H9 (cell line): Measurements from ENCODE around the gene CTH. TPM values are rescaled to one million over a fixed set of nuclear protein-coding genes. Genes with fewer than 3 reads are reported as not detected.

Experiments used
- DNase-seq: peaks from one replicate; pipeline ENCODE4 v3.0.0-alpha.2; 2017
- H2AFZ ChIP-seq: one replicate; pipeline ENCODE4 v1.6.1; 2013; ENCODE audit warnings: mild to moderate bottlenecking, low read length, control low read depth, moderate library complexity
- H2AK5ac ChIP-seq: 2 replicates; pipeline ENCODE4 v1.6.1; 2013; ENCODE audit warnings: low read length, control low read depth, mixed read lengths; ENCODE audit not compliant: insufficient read length
- H2BK120ac ChIP-seq: one replicate; pipeline ENCODE4 v1.6.1; 2013; ENCODE audit warnings: low read depth, mild to moderate bottlenecking, low read length, control low read depth, inconsistent platforms; ENCODE audit not compliant: poor library complexity, severe bottlenecking
- H2BK12ac ChIP-seq: 2 replicates; pipeline ENCODE4 v1.6.1; 2013; ENCODE audit warnings: low read length, control low read depth, mixed read lengths, low read depth; ENCODE audit not compliant: insufficient read length
- H2BK15ac ChIP-seq: 2 replicates; pipeline ENCODE4 v1.6.1; 2013; ENCODE audit warnings: low read depth, low read length, control low read depth
- H2BK20ac ChIP-seq: one replicate; pipeline ENCODE4 v1.6.1; 2013; ENCODE audit warnings: low read depth, mild to moderate bottlenecking, low read length, control low read depth, inconsistent platforms; ENCODE audit not compliant: poor library complexity, severe bottlenecking
- H2BK5ac ChIP-seq: 2 replicates; pipeline ENCODE4 v1.6.1; 2013; ENCODE audit warnings: low read length, control low read depth, mixed read lengths; ENCODE audit not compliant: insufficient read length
- H3K14ac ChIP-seq: 2 replicates; pipeline ENCODE4 v1.6.1; 2013; ENCODE audit warnings: low read length, control low read depth; ENCODE audit not compliant: insufficient read depth
- H3K18ac ChIP-seq: 2 replicates; pipeline ENCODE4 v1.6.1; 2013; ENCODE audit warnings: low read depth, mild to moderate bottlenecking, mixed read lengths, low read length, control low read depth; ENCODE audit not compliant: insufficient read length
- H3K23ac ChIP-seq: 2 replicates; pipeline ENCODE4 v1.6.1; 2013; ENCODE audit warnings: low read length, control low read depth, mixed read lengths, low read depth; ENCODE audit not compliant: insufficient read length
- H3K23me2 ChIP-seq: 2 replicates; pipeline ENCODE4 v1.6.1; 2013; ENCODE audit warnings: low read depth, mild to moderate bottlenecking, mixed read lengths, low read length, control low read depth; ENCODE audit not compliant: insufficient read length, poor library complexity, severe bottlenecking
- H3K27ac ChIP-seq: 2 replicates; pipeline ENCODE4 v1.5.1; 2013; ENCODE audit warnings: low read length, control low read depth, mixed read lengths, low read depth; ENCODE audit not compliant: insufficient read length
- H3K27me3 ChIP-seq: 2 replicates; pipeline ENCODE4 v1.6.1; 2013; ENCODE audit warnings: low read length, control low read depth, inconsistent platforms; ENCODE audit not compliant: insufficient read depth
- H3K4ac ChIP-seq: 2 replicates; pipeline ENCODE4 v1.6.1; 2013; ENCODE audit warnings: low read depth, mild to moderate bottlenecking, control low read depth, inconsistent platforms, low read length, moderate library complexity
- H3K4me1 ChIP-seq: 2 replicates; pipeline ENCODE4 v1.6.1; 2013; ENCODE audit warnings: low read length, control low read depth, inconsistent platforms; ENCODE audit not compliant: insufficient read depth
- H3K4me2 ChIP-seq: 2 replicates; pipeline ENCODE4 v1.6.1; 2013; ENCODE audit warnings: low read length, control low read depth, mixed read lengths; ENCODE audit not compliant: insufficient read length, insufficient read depth
- H3K56ac ChIP-seq: 2 replicates; pipeline ENCODE4 v1.6.1; 2013; ENCODE audit warnings: low read depth, mild to moderate bottlenecking, mixed read lengths, low read length, control low read depth; ENCODE audit not compliant: insufficient read length
- H3K79me1 ChIP-seq: 2 replicates; pipeline ENCODE4 v1.6.1; 2013; ENCODE audit warnings: low read depth, mild to moderate bottlenecking, moderate library complexity, low read length, control low read depth, inconsistent platforms; ENCODE audit not compliant: insufficient read depth, poor library complexity, severe bottlenecking
- H3K79me2 ChIP-seq: 2 replicates; pipeline ENCODE4 v1.6.1; 2013; ENCODE audit warnings: low read length, control low read depth, inconsistent platforms; ENCODE audit not compliant: insufficient read depth
- H3K9ac ChIP-seq: 2 replicates; pipeline ENCODE4 v1.6.1; 2013; ENCODE audit warnings: low read length, control low read depth, mixed read lengths; ENCODE audit not compliant: insufficient read length; ENCODE audit errors: extremely low read depth
- H3K9me3 ChIP-seq: one replicate; pipeline ENCODE4 v1.6.1; 2013; ENCODE audit warnings: low read depth, low read length, inconsistent platforms; ENCODE audit not compliant: control insufficient read depth
- H3T11ph ChIP-seq: one replicate; pipeline ENCODE4 v1.6.1; 2013; ENCODE audit warnings: mild to moderate bottlenecking, low read length, control low read depth, inconsistent platforms
- H4K20me1 ChIP-seq: one replicate; pipeline ENCODE4 v1.6.1; 2013; ENCODE audit not compliant: control insufficient read depth, insufficient read length, insufficient read depth
- H4K5ac ChIP-seq: 2 replicates; pipeline ENCODE4 v1.6.1; 2013; ENCODE audit warnings: low read depth, mild to moderate bottlenecking, mixed read lengths, low read length, control low read depth; ENCODE audit not compliant: insufficient read length
- H4K8ac ChIP-seq: replicated peaks from 2 replicates; pipeline ENCODE4 v1.6.1; 2013; ENCODE audit warnings: low read length, control low read depth, mixed read lengths, low read depth; ENCODE audit not compliant: insufficient read length
- H4K91ac ChIP-seq: 2 replicates; pipeline ENCODE4 v1.6.1; 2013; ENCODE audit warnings: low read depth, mild to moderate bottlenecking, moderate library complexity, mixed read lengths, low read length, control low read depth; ENCODE audit not compliant: insufficient read length
- H3K27ac Mint-ChIP-seq, 3 experiments: 2 replicates in 2 of 3; 3 replicates in 1 of 3; pipeline ENCODE4 v1.8.0; 2020 to 2021; ENCODE audit warnings: mixed read lengths in 3 of 3, mild to moderate bottlenecking in 1 of 3, moderate library complexity in 1 of 3
- H3K27me3 Mint-ChIP-seq: 2 replicates; pipeline ENCODE4 v1.8.0; 2021; ENCODE audit warnings: low read depth, mild to moderate bottlenecking, moderate library complexity, mixed read lengths
- H3K36me3 Mint-ChIP-seq, 3 experiments: 2 replicates in 2 of 3; 3 replicates in 1 of 3; pipeline ENCODE4 v1.8.0; 2020 to 2021; ENCODE audit warnings: low read depth in 3 of 3, mixed read lengths in 3 of 3; ENCODE audit not compliant: insufficient read depth in 1 of 3
- H3K4me1 Mint-ChIP-seq, 2 experiments: 2 replicates each; pipeline ENCODE4 v1.8.0; 2020; ENCODE audit warnings: mixed read lengths in 2 of 2
- H3K4me3 Mint-ChIP-seq, 2 experiments: 2 replicates in 1 of 2; 3 replicates in 1 of 2; pipeline ENCODE4 v1.8.0; 2020 to 2021; ENCODE audit warnings: mild to moderate bottlenecking in 2 of 2, mixed read lengths in 2 of 2, moderate library complexity in 1 of 2
- H3K9me3 Mint-ChIP-seq, 2 experiments: 2 replicates in 1 of 2; 3 replicates in 1 of 2; pipeline ENCODE4 v1.8.0; 2020; ENCODE audit warnings: mild to moderate bottlenecking in 2 of 2, mixed read lengths in 2 of 2, moderate library complexity in 1 of 2
- CTCF ChIP-seq: fragments of 200-600 bp; sonication (generic); conservative IDR thresholded peaks from 3 replicates; pipeline ENCODE4 v1.8.0; 2021; ENCODE audit warnings: antibody characterized with exemption, mild to moderate bottlenecking
- total RNA-seq: library from RNA; stranded (reverse); gene quantifications from 2 replicates; pipeline ENCODE4 v1.2.1, GENCODE V29; 2021

The CTH gene
- total RNA-seq, 1 experiment from 2014 or later = 15.5 TPM

GRCh38 chr1:70382682-70383081, 28.4 kb upstream of the CTH start:
- H2BK15ac ChIP-seq = no peak overlapping the region
- no peak overlapping the region for H3K18ac ChIP-seq
- Mint-ChIP-seq H3K36me3 (no peaks in the 10 kb centered on the region), H3K4me3 (no peak overlapping the region), H3K27me3 (no peaks in the 10 kb centered on the region), H3K9me3 (no peaks in the 10 kb centered on the region), H3K4me1 (no peaks in the 10 kb centered on the region), H3K27ac (no peak overlapping the region)
- H2BK120ac ChIP-seq = no peak overlapping the region
- no peaks in the 10 kb centered on the region for H4K20me1 ChIP-seq
- H4K8ac ChIP-seq = no peak overlapping the region
- no peak overlapping the region for H3K9ac ChIP-seq
- H3K23me2 ChIP-seq = no peaks in the 10 kb centered on the region
- H3K23ac ChIP-seq = no peak overlapping the region
- H2BK5ac ChIP-seq = no peak overlapping the region
- no peak overlapping the region for H3K4ac ChIP-seq
- H2BK12ac ChIP-seq = no peak overlapping the region
- H3K9me3 ChIP-seq = no peaks in the 10 kb centered on the region
- H4K91ac ChIP-seq = no peak overlapping the region
- H2AFZ ChIP-seq = no peak overlapping the region
- H3K14ac ChIP-seq = no peak overlapping the region
- H3K79me1 ChIP-seq = no peaks in the 10 kb centered on the region
- no peaks in the 10 kb centered on the region for H3K4me1 ChIP-seq
- no peak for DNase-seq
- no peaks in the 10 kb centered on the region for H3K79me2 ChIP-seq
- H3K27me3 ChIP-seq = no peaks in the 10 kb centered on the region
- no peak overlapping the region for H4K5ac ChIP-seq
- H3K56ac ChIP-seq = no peak overlapping the region
- no peak overlapping the region for H2AK5ac ChIP-seq
- H3T11ph ChIP-seq = no peak overlapping the region
- no peak overlapping the region for H3K27ac ChIP-seq
- H2BK20ac ChIP-seq = no peak overlapping the region
- TF ChIP-seq CTCF = no peak
- H3K4me2 ChIP-seq = no peak overlapping the region
